Mucosa of gallbladder (tissue), 1 donor: Measurements from ENCODE around the gene TMEM81. TPM values are rescaled to one million over a fixed set of nuclear protein-coding genes. Genes with fewer than 3 reads are reported as not detected.

Experiments used
- DNase-seq: peaks from one replicate; pipeline ENCODE4 v3.0.0-alpha.2; 2020; ENCODE audit warnings: low spot score
- total RNA-seq: library from RNA; stranded (reverse); gene quantifications from one replicate; pipeline ENCODE4 v1.2.1, GENCODE V29; 2021
- donor health status: DM: no; HTN: no; CAD: no.

TMEM81 gene
- total RNA-seq, 1 donor from 2014 or later, result 3.8 TPM

GRCh38 chr1:205060746-205061145 lies 23.5 kb downstream of the TMEM81 start:
- no peak for DNase-seq

GRCh38 chr1:205059660-205060059 lies 24.6 kb downstream of the TMEM81 start:
- no peak for DNase-seq

GRCh38 chr1:205058853-205059252 lies 25.4 kb downstream of the TMEM81 start:
- no peak for DNase-seq

GRCh38 chr1:205057808-205058575 lies 26.3 kb downstream of the TMEM81 start:
- DNase-seq, result no peak

- no peak for DNase-seq
These were observed 27.2 kb downstream of the TMEM81 start for GRCh38 chr1:205056956-205057568.

GRCh38 chr1:205056188-205056611 lies 28.1 kb downstream of the TMEM81 start:
- no peak for DNase-seq

GRCh38 chr1:205054013-205054412 lies 30.2 kb downstream of the TMEM81 start:
- DNase-seq, result no peak

GRCh38 chr1:205053296-205053695 lies 31.0 kb downstream of the TMEM81 start:
- no peak for DNase-seq

GRCh38 chr1:205052690-205053089 lies 31.6 kb downstream of the TMEM81 start:
- no peak for DNase-seq

GRCh38 chr1:205049479-205049878 lies 34.8 kb downstream of the TMEM81 start:
- DNase-seq, result no peak

GRCh38 chr1:205048382-205048781 lies 35.9 kb downstream of the TMEM81 start:
- no peak for DNase-seq

- no peak for DNase-seq
These were observed 36.5 kb downstream of the TMEM81 start for GRCh38 chr1:205047764-205048231.

GRCh38 chr1:205046870-205047269 lies 37.4 kb downstream of the TMEM81 start:
- no peak for DNase-seq

GRCh38 chr1:205045146-205045545 lies 39.1 kb downstream of the TMEM81 start:
- no peak for DNase-seq

GRCh38 chr1:205044741-205045140 lies 39.5 kb downstream of the TMEM81 start:
- DNase-seq, result no peak

GRCh38 chr1:205043866-205044265 lies 40.4 kb downstream of the TMEM81 start:
- DNase-seq, result no peak

- no peak for DNase-seq
These were observed 41.1 kb downstream of the TMEM81 start, which contains the start of gene CNTN2 for GRCh38 chr1:205042911-205043806. Gene CNTN2 (plus strand): TSS chr1:205043212. CDS start chr1:205053186, 9,974 bp downstream.

GRCh38 chr1:205041998-205042910 lies 42.0 kb downstream of the TMEM81 start:
- no peak for DNase-seq

GRCh38 chr1:205041001-205041715 lies 43.1 kb downstream of the TMEM81 start:
- DNase-seq, result no peak

- no peak for DNase-seq
These were observed 46.0 kb downstream of the TMEM81 start for GRCh38 chr1:205038132-205038786.
